ENCODE data around the gene ERMP1. TPM values are rescaled to one million over a fixed set of nuclear protein-coding genes. Genes with fewer than 3 reads are reported as not detected.
"Not testable (repeated sequence)": the region's sequence is repeated elsewhere in the genome, so short reads cannot be mapped to it uniquely, and the experiment has no call there.

Gene ERMP1, protein sequence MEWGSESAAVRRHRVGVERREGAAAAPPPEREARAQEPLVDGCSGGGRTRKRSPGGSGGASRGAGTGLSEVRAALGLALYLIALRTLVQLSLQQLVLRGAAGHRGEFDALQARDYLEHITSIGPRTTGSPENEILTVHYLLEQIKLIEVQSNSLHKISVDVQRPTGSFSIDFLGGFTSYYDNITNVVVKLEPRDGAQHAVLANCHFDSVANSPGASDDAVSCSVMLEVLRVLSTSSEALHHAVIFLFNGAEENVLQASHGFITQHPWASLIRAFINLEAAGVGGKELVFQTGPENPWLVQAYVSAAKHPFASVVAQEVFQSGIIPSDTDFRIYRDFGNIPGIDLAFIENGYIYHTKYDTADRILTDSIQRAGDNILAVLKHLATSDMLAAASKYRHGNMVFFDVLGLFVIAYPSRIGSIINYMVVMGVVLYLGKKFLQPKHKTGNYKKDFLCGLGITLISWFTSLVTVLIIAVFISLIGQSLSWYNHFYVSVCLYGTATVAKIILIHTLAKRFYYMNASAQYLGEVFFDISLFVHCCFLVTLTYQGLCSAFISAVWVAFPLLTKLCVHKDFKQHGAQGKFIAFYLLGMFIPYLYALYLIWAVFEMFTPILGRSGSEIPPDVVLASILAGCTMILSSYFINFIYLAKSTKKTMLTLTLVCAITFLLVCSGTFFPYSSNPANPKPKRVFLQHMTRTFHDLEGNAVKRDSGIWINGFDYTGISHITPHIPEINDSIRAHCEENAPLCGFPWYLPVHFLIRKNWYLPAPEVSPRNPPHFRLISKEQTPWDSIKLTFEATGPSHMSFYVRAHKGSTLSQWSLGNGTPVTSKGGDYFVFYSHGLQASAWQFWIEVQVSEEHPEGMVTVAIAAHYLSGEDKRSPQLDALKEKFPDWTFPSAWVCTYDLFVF
- polyA plus RNA-seq (2011; rRNA removed), result 5.5 and 6.1 TPM in 2 replicates
- polyA minus RNA-seq (2011; rRNA and poly(A)+ RNA removed), result 4.5 and 7.6 TPM in 2 replicates

DNA sequence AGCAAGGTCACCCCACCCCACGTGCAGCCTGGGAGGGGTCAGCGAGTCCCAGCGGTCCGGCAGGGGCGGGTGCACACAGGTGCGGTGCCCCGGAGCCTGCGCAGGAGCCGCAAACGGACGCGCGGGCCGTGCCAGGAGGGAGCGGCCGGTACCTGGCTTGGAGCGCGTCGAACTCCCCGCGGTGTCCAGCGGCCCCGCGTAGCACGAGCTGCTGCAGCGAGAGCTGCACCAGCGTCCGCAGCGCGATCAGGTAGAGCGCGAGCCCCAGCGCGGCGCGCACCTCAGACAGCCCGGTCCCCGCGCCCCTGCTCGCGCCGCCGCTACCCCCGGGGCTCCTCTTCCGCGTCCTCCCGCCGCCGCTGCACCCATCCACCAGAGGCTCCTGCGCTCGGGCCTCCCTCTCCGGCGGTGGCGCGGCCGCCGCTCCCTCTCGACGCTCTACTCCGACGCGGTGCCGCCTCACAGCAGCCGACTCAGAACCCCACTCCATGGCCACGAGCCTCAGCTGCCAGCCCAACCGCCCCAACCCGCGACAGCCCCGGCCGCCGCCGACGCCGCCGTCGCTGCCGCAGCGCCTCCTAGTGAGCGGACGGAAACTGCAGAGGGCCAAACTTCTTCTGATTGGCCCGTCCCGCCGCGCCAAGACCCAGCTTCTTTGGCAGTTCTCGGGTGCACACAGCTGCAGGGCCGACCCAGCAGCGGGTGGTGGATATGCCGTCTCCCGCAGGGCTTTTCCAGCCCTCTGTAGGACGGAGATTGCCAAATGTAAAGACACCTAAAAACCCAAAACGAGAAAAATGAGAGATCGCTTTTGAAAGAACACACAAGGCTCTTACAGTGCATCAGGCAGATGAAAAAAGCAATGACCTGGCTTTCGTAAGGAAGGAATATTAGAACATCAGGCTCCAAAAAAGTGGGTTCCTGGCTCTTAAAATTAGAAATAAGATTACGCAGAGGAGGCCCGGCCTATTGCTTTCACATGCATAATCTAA, at the start of gene ERMP1:
TSS of gene ERMP1 (minus strand) at position 580 of the 992 bp plus-strand sequence. CDS start at position 490, 90 bp downstream.
- DNase-seq (ENCODE audit: low read depth, low spot score), result peak; percentile 43
- Histone ChIP-seq H3K27ac (ENCODE audit: low read depth, low read length) (no peak within 1 kb of the TSS), H3K27me3 (ENCODE audit: control insufficient read depth, insufficient read depth, low read length) (peaks cover 13% of the 10 kb centered on the region), H3K9me3 (ENCODE audit: control insufficient read depth, insufficient read depth, low read length) (no peaks in the 10 kb centered on the region; the same call in 1 of the 2 replicates), H3K4me3 (ENCODE audit: low read depth, low read length) (peak within 1 kb of the TSS; percentile 69)
- POLR2A ChIA-PET, result interaction anchor here (0.6 to 1.1 kb wide), 3 partner anchors 20 to 114 kb away, joined by 3 to 5 read pairs (median 3); no protein-coding TSS in a partner anchor
- TF ChIP-seq, protein P1, sequence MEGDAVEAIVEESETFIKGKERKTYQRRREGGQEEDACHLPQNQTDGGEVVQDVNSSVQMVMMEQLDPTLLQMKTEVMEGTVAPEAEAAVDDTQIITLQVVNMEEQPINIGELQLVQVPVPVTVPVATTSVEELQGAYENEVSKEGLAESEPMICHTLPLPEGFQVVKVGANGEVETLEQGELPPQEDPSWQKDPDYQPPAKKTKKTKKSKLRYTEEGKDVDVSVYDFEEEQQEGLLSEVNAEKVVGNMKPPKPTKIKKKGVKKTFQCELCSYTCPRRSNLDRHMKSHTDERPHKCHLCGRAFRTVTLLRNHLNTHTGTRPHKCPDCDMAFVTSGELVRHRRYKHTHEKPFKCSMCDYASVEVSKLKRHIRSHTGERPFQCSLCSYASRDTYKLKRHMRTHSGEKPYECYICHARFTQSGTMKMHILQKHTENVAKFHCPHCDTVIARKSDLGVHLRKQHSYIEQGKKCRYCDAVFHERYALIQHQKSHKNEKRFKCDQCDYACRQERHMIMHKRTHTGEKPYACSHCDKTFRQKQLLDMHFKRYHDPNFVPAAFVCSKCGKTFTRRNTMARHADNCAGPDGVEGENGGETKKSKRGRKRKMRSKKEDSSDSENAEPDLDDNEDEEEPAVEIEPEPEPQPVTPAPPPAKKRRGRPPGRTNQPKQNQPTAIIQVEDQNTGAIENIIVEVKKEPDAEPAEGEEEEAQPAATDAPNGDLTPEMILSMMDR (IDR thresholded peaks at IDR 0.05; ENCODE audit: low read depth, low read length), result peak; percentile 77
- CTCF ChIA-PET, result interaction anchor here (0.6 to 5.6 kb wide), 31 partner anchors 8 to 473 kb away, joined by 3 to 50 read pairs (median 4); no protein-coding TSS in a partner anchor

DNA sequence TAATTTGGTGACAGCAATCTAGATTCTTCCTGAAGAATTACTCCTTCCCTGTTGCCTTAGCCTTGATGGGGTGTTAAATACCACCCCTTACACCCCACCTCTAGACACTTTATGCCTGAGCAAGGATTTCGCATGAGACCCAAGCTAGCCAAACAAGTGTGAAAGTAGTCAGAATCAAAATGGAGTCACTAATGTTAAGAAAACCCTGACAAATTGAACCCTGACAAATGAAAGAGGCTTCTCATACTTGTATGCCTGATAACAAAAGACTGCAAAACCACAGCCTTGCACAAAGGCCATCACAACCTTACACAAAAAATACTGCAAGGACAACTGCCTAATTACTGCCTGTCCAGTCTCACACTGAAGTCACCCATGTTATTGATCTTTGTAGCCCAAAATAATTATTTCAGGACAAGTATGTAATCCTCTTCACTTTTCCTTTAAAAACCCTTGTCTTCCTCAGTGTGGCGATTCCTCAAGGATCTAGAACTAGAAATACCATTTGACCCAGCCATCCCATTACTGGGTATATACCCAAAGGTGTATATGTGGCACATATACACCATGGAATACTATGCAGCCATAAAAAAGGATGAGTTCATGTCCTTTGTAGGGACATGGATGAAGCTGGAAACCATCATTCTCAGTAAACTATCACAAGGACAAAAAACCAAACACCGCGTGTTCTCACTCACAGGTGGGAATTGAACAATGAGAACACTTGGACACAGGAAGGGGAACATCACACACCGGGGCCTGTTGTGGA, 49.5 kb upstream of the ERMP1 start:
- H3K27ac ChIP-seq (ENCODE audit: low read depth, low read length); POLR2A ChIA-PET; DNase-seq (ENCODE audit: low read depth, low spot score); CTCF ChIA-PET; H3K9me3 ChIP-seq (ENCODE audit: control insufficient read depth, insufficient read depth, low read length); H3K27me3 ChIP-seq (ENCODE audit: control insufficient read depth, insufficient read depth, low read length); H3K4me3 ChIP-seq (ENCODE audit: low read depth, low read length): not testable (repeated sequence)

GRCh38 chr9:5879419-5880181, 46.7 kb upstream of the ERMP1 start:
- Histone ChIP-seq H3K4me3 (ENCODE audit: low read depth, low read length) (no peak overlapping the region), H3K9me3 (ENCODE audit: control insufficient read depth, insufficient read depth, low read length) (no peaks in the 10 kb centered on the region; the same call in 1 of the 2 replicates), H3K27me3 (ENCODE audit: control insufficient read depth, insufficient read depth, low read length) (no peaks in the 10 kb centered on the region), H3K27ac (ENCODE audit: low read depth, low read length) (no peak overlapping the region)
- ChIA-PET CTCF (interaction anchor here (1.2 to 2.1 kb wide), 3 partner anchors 9 to 426 kb away, joined by 3 to 6 read pairs (median 5); no protein-coding TSS in a partner anchor), POLR2A (interaction anchor here (0.6 to 0.7 kb wide), 2 partner anchors 136 to 137 kb away, joined by 4 to 9 read pairs; partner anchors contain the start of gene RANBP6)
- DNase-seq (ENCODE audit: low read depth, low spot score), result no peak
- TF ChIP-seq, protein P1 (IDR thresholded peaks at IDR 0.05; ENCODE audit: low read depth, low read length), result no peak

DNA sequence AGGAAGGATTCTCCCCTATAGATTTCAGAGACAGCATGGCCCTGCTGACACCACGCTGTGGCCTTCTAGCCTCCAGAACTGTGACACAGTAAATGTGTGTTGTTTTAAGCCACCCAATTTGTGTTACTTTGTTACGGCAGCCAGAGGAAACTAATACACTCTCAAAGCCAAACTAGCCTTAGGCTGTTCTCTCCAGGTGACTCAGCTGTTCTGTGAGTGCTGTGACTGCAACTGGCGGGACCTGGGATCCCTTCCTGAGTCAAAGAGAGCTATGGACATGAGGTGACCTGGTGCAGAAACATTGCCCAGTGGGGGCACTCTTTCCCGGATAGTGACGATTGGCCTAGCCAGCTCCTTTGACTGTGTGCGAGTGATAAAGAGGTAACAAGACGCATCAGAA, 43.8 kb upstream of the ERMP1 start:
- no peak for DNase-seq (ENCODE audit: low read depth, low spot score)
- POLR2A ChIA-PET, result no interaction called here
- no peaks in the 10 kb centered on the region for H3K27me3 ChIP-seq (ENCODE audit: control insufficient read depth, insufficient read depth, low read length)
- H3K9me3 ChIP-seq (ENCODE audit: control insufficient read depth, insufficient read depth, low read length), result no peaks in the 10 kb centered on the region; the same call in 1 of the 2 replicates
- CTCF ChIA-PET, result interaction anchor here (3.1 kb wide), 1 partner anchor 10 kb away, joined by 16 read pairs; no protein-coding TSS in a partner anchor
- H3K4me3 ChIP-seq (ENCODE audit: low read depth, low read length), result no peak overlapping the region
- H3K27ac ChIP-seq (ENCODE audit: low read depth, low read length), result no peak overlapping the region
- TF ChIP-seq, protein P1 (IDR thresholded peaks at IDR 0.05; ENCODE audit: low read depth, low read length), result no peak
